Measurements from ENCODE around the gene SIVA1.
A peak's percentile ranks its signal among the peaks of the same experiment; 100 is the strongest.

Gene SIVA1

GRCh38 chr14:104752735-104753527 lies at the start of gene SIVA1:
Gene SIVA1, plus strand, starts transcription at chr14:104753147. Its CDS starts 55 bp downstream, at chr14:104753202.
- DNase-seq (ENCODE audit: low spot score) = peak; percentile 100

GRCh38 chr14:104703269-104703668 lies 49.7 kb upstream of the SIVA1 start:
- DNase-seq (ENCODE audit: low spot score) = no peak

GRCh38 chr14:104704252-104704651 lies 48.7 kb upstream of the SIVA1 start:
- DNase-seq (ENCODE audit: low spot score) = no peak

- DNase-seq (ENCODE audit: low spot score) = no peak
Measured at GRCh38 chr14:104705340-104706047, 47.5 kb upstream of the SIVA1 start.

- DNase-seq (ENCODE audit: low spot score) = no peak
Measured at GRCh38 chr14:104706733-104707607, 46.0 kb upstream of the SIVA1 start.

- DNase-seq (ENCODE audit: low spot score) = no peak
Measured at GRCh38 chr14:104707608-104708595, 45.0 kb upstream of the SIVA1 start.

- peak; percentile 92 for DNase-seq (ENCODE audit: low spot score)
Measured at GRCh38 chr14:104708606-104709268, 44.2 kb upstream of the SIVA1 start.

GRCh38 chr14:104709387-104710039 lies 43.4 kb upstream of the SIVA1 start:
- no peak for DNase-seq (ENCODE audit: low spot score)

- DNase-seq (ENCODE audit: low spot score) = no peak
Measured at GRCh38 chr14:104710071-104710735, 42.7 kb upstream of the SIVA1 start.

- no peak for DNase-seq (ENCODE audit: low spot score)
Measured at GRCh38 chr14:104712881-104713734, 39.8 kb upstream of the SIVA1 start.

- no peak for DNase-seq (ENCODE audit: low spot score)
Measured at GRCh38 chr14:104714066-104714465, 38.9 kb upstream of the SIVA1 start.

GRCh38 chr14:104714681-104715080 lies 38.3 kb upstream of the SIVA1 start:
- DNase-seq (ENCODE audit: low spot score) = no peak

GRCh38 chr14:104715416-104715815 lies 37.5 kb upstream of the SIVA1 start:
- no peak for DNase-seq (ENCODE audit: low spot score)

GRCh38 chr14:104715871-104716270 lies 37.1 kb upstream of the SIVA1 start:
- DNase-seq (ENCODE audit: low spot score) = no peak

GRCh38 chr14:104717137-104717536 lies 35.8 kb upstream of the SIVA1 start:
- DNase-seq (ENCODE audit: low spot score) = no peak

GRCh38 chr14:104717646-104718045 lies 35.3 kb upstream of the SIVA1 start:
- DNase-seq (ENCODE audit: low spot score) = no peak

- DNase-seq (ENCODE audit: low spot score) = no peak
Measured at GRCh38 chr14:104718147-104718546, 34.8 kb upstream of the SIVA1 start.

- no peak for DNase-seq (ENCODE audit: low spot score)
Measured at GRCh38 chr14:104718871-104719270, 34.1 kb upstream of the SIVA1 start.

GRCh38 chr14:104719343-104719742 lies 33.6 kb upstream of the SIVA1 start:
- no peak for DNase-seq (ENCODE audit: low spot score)

Measured in hepatic stellate cell (primary cell).